ENCODE measurements around the gene LMF1.

- TF ChIP-seq CTCF (IDR thresholded peaks at IDR 0.05) (no peak), POLR2A (IDR thresholded peaks at IDR 0.05) (no peak), POLR2AphosphoS5 (IDR thresholded peaks at IDR 0.05; ENCODE audit: insufficient read depth in 1 of 2, low read depth in 1 of 2) (no peak)
Measured at GRCh38 chr16:978403-978802, 7.6 kb upstream of the LMF1 start.

Measured in vagina (tissue), 2 donors.